Lower leg skin (tissue), 4 donors: ENCODE measurements around the gene EPHA10. TPM values are rescaled to one million over a fixed set of nuclear protein-coding genes. Genes with fewer than 3 reads are reported as not detected.
A peak's percentile ranks its signal among the peaks of the same experiment; 100 is the strongest.

Experiments
- DNase-seq, 2 donors: peaks; one replicate each; pipeline ENCODE4 v3.0.0-alpha.2; 2019; ENCODE audit warnings: low spot score in 2 of 2
- H3K4me3 ChIP-seq: fragments of 200-600 bp; sonication (generic); 2 replicates; pipeline ENCODE4 v1.5.1; 2017; ENCODE audit warnings: mild to moderate bottlenecking, low read depth; ENCODE audit not compliant: poor library complexity, severe bottlenecking
- CTCF ChIP-seq, 3 donors: fragments of 450-650 bp; IDR thresholded peaks; one replicate each; pipeline ENCODE4 v1.5.1; 2016; ENCODE audit warnings: antibody characterized with exemption in 3 of 3, mild to moderate bottlenecking in 3 of 3, moderate library complexity in 2 of 3
- POLR2A ChIP-seq, 2 donors: fragments of 450-650 bp; IDR thresholded peaks; one replicate each; pipeline ENCODE4 v1.6.1; 2016 to 2017; ENCODE audit warnings: antibody characterized with exemption in 2 of 2, mild to moderate bottlenecking in 1 of 2, moderate library complexity in 1 of 2
- WGBS, 2 donors: methylation state at CpG; one replicate each; pipeline ENCODE4 v1.1.5; 2018; 5-methylcytosine and 5-hydroxymethylcytosine counted together
- intact Hi-C: fragments of 100-400 bp; cut with DNase I; formaldehyde crosslinking; loops from one replicate; pipeline ENCODE4 v1.15.0; 2023; ENCODE audit warnings: low total_unique reads
- total RNA-seq, 4 donors: library from RNA; depleted of rRNA; stranded (reverse); fragments of >200 nt; gene quantifications; one replicate each; pipeline ENCODE4 v1.1.0, GENCODE V29; 2016

Gene EPHA10
- total RNA-seq, 4 donors from 2014 or later: 0.37 to 1.5 TPM; not detected in 2

GRCh38 chr1:37734629-37735591, 30.0 kb downstream of the EPHA10 start:
- intact Hi-C loops: no loop called here
- TF ChIP-seq POLR2A (IDR thresholded peaks at IDR 0.05) (no peak), CTCF (IDR thresholded peaks at IDR 0.05) (no peak)
- peak in 1 of 2 donors; percentile 72 for DNase-seq
- WGBS, 2 donors: 13 to 18% methylated on average over 32 of the region's 32 CpGs
- no peak overlapping the region for H3K4me3 ChIP-seq

- TF ChIP-seq POLR2A (IDR thresholded peaks at IDR 0.05): no peak
- no peak for TF ChIP-seq CTCF (IDR thresholded peaks at IDR 0.05)
- 79 to 83% methylated on average over 12 of the region's 12 CpGs for WGBS, 2 donors
- H3K4me3 ChIP-seq: no peak overlapping the region
- intact Hi-C loops: no loop called here
- peak in 1 of 2 donors; percentile 65 for DNase-seq
Measured at GRCh38 chr1:37732111-37732780, 32.7 kb downstream of the EPHA10 start.

- H3K4me3 ChIP-seq: no peak overlapping the region
- intact Hi-C loops: no loop called here
- 89 to 90% methylated on average over 15 of the region's 15 CpGs for WGBS, 2 donors
- peak in 1 of 2 donors; percentile 82 for DNase-seq
- TF ChIP-seq POLR2A (IDR thresholded peaks at IDR 0.05) (no peak), CTCF (IDR thresholded peaks at IDR 0.05) (no peak)
Measured at GRCh38 chr1:37731312-37732019, 33.5 kb downstream of the EPHA10 start.

- TF ChIP-seq POLR2A (IDR thresholded peaks at IDR 0.05) (no peak), CTCF (IDR thresholded peaks at IDR 0.05) (no peak)
- intact Hi-C loops: no loop called here
- peak in 1 of 2 donors; percentile 15 for DNase-seq
- 73% methylated on average over 5 of the region's 5 CpGs for WGBS, 2 donors
- H3K4me3 ChIP-seq: no peak overlapping the region
Measured at GRCh38 chr1:37730376-37730775, 34.5 kb downstream of the EPHA10 start.

- no peak for TF ChIP-seq CTCF (IDR thresholded peaks at IDR 0.05)
- no peak for TF ChIP-seq POLR2A (IDR thresholded peaks at IDR 0.05)
- WGBS, 2 donors: 80 to 86% methylated on average over 4 of the region's 4 CpGs
- peak in 1 of 2 donors; percentile 17 for DNase-seq
- H3K4me3 ChIP-seq: no peak overlapping the region
- intact Hi-C loops: no loop called here
Measured at GRCh38 chr1:37728416-37728815, 36.5 kb downstream of the EPHA10 start.
